ENCODE results near the gene GREB1L.
"Not testable (repeated sequence)": the region's sequence is repeated elsewhere in the genome, so short reads cannot be mapped to it uniquely, and the experiment has no call there.

Gene GREB1L

DNA sequence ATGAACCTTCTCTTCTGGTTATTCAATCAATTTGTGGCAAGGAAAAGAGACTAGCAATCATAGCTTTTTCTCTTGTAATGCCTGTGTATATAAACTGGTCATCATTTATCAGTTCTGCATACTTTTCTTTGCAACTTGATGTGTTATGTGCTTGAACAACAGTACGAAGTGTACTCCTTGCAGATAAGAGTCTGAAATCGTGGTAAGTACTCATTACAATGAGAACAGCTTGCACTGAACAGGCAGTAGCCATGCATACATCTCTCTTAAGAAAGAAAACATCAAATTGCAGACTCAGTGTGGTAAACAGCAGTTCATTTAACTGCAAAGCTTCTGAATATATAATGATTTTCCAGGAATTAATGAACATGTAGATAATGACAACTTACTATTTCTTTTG is 64.3 kb downstream of the GREB1L start:
- no peak for DNase-seq (ENCODE audit: insufficient read length, low spot score)
- TF ChIP-seq POLR2A (IDR thresholded peaks at IDR 0.05; ENCODE audit: low read depth, low read length): no peak
- no peak for FAIRE-seq

GRCh38 chr18:21307578-21307977 is 65.5 kb downstream of the GREB1L start:
- DNase-seq (ENCODE audit: insufficient read length, low spot score): no peak
- TF ChIP-seq POLR2A (IDR thresholded peaks at IDR 0.05; ENCODE audit: low read depth, low read length): no peak
- FAIRE-seq: no peak

DNA sequence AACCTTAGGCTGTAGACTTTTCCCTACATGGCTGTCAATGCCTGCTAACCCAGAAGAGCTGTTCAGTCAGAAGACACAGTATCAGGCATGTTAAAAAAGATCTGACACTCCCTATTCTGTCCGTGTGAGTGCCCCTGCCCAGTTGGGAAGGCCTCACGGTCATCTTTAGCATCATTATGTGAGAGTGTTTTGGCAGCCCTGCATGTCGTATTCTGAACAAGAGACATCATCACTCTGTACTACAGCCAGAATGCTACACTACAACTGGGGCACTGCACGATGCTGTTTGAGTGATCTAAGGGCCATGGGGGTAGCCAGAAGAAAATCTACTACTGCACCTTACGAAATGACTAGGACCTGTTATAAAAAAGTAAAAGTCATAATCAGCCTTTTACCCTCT is 67.2 kb downstream of the GREB1L start:
- FAIRE-seq (no peak), DNase-seq (ENCODE audit: insufficient read length, low spot score) (no peak)
- no peak for TF ChIP-seq POLR2A (IDR thresholded peaks at IDR 0.05; ENCODE audit: low read depth, low read length)

GRCh38 chr18:21311980-21312379 is 69.9 kb downstream of the GREB1L start:
- not testable (repeated sequence) for DNase-seq (ENCODE audit: insufficient read length, low spot score); FAIRE-seq

DNA sequence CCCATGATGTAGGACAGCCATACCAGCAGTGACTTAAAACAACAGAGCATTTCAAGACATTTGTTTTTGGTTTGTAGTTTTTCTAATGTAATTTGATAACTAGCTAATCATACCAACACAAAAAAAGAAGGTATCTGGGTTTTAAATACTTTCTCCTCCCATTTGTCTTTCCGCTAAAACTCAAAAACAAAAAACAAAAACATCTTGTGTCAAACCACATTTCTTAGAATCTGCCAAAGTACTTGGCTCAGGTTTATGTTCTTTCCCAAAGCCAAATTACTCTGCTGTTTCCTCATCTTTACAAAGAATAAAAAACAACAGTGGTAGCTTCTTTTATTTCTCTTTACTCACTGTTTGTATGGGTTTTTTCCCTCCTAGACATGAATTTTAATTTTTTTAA is 71.5 kb downstream of the GREB1L start:
- no peak for DNase-seq (ENCODE audit: insufficient read length, low spot score)
- TF ChIP-seq POLR2A (IDR thresholded peaks at IDR 0.05; ENCODE audit: low read depth, low read length): no peak
- FAIRE-seq: peak; percentile 36

DNA sequence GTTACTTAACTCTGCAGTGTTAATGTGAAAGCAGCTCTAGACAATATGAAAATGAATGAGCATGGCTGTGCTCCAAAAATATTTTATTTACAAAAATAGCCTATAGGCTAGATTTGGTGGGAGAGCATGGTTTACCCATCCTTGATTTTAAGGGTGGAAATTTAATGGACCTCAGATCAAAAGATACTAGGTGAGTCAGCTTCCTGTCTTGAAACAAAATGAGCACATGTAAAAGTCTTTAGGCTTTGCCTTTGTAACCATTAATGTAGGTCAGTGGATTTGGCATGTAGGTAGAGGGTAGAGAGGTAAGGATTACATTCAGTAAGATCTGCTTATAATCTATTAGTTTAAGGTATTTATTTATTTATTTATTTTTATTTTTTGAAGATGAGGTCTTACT is 72.7 kb downstream of the GREB1L start:
- DNase-seq (ENCODE audit: insufficient read length, low spot score): no peak
- no peak for FAIRE-seq
- no peak for TF ChIP-seq POLR2A (IDR thresholded peaks at IDR 0.05; ENCODE audit: low read depth, low read length)

GRCh38 chr18:21315126-21315525 is 73.1 kb downstream of the GREB1L start:
- DNase-seq (ENCODE audit: insufficient read length, low spot score); FAIRE-seq: not testable (repeated sequence)

DNA sequence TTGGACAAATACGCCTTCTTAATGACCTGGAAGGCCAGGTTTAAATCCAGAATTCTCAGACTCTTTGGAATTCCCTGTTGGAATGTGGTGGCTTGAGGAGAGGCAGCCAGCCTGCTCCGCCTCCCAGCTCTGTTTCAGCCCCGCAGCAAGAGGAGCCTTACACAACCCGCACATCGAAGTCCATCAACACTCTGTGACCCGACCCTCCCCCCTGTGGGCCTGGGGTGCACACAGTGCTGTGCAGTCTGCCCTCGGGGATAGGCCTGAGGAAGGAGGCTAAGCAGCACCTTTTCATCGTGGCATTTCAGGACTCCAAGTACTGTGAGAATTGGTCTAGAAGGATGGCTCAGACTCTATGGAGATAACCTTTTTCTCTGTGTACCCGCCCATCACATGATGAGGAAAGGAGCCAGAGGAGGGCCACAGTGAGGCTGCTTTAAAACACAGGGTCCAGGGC is 73.7 kb downstream of the GREB1L start:
- no peak for DNase-seq (ENCODE audit: insufficient read length, low spot score)
- no peak for TF ChIP-seq POLR2A (IDR thresholded peaks at IDR 0.05; ENCODE audit: low read depth, low read length)
- FAIRE-seq: no peak

DNA sequence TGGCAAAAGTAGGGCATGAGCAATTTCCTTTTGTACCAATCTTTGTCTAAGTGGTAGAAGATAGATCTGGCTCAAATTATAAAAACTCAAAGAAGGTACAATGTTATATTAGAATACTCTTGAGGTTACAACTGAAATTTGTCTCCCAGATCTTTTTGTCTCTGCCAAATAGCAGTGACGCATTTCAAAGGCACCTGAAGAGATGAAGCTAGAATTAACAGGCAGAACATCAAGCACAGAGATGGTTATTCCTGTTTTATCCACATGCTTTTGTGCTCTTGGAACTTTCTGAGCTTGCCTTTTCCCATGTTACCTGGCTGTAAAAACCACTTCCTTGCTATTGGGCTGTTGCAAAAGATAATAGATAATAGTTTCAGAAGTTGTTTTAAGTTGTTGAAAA is 74.3 kb downstream of the GREB1L start:
- DNase-seq (ENCODE audit: insufficient read length, low spot score) (no peak), FAIRE-seq (no peak)
- TF ChIP-seq POLR2A (IDR thresholded peaks at IDR 0.05; ENCODE audit: low read depth, low read length): no peak

GRCh38 chr18:21321711-21322110 is 79.7 kb downstream of the GREB1L start:
- TF ChIP-seq POLR2A (IDR thresholded peaks at IDR 0.05; ENCODE audit: low read depth, low read length): no peak
- DNase-seq (ENCODE audit: insufficient read length, low spot score) (no peak), FAIRE-seq (no peak)

DNA sequence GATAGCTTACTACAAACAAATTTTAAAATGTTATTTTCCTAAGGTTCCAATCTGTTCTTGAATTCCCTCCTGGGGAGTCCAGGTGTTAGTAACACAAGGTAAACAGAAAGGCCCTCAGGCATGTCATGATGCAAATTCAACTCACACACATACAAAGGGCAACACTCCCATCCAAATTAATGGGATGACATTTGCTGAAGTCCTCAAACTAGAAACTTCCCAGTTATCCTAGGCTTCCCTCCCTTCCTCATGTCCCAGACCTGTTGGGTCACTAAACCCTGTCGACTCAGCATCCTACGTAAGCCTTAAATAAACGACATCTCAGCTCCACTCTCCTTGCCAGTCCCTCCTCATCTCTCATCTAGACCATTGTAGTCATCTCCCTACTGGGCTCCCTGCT is 85.1 kb downstream of the GREB1L start:
- TF ChIP-seq POLR2A (IDR thresholded peaks at IDR 0.05; ENCODE audit: low read depth, low read length): no peak
- FAIRE-seq: no peak
- no peak for DNase-seq (ENCODE audit: insufficient read length, low spot score)

DNA sequence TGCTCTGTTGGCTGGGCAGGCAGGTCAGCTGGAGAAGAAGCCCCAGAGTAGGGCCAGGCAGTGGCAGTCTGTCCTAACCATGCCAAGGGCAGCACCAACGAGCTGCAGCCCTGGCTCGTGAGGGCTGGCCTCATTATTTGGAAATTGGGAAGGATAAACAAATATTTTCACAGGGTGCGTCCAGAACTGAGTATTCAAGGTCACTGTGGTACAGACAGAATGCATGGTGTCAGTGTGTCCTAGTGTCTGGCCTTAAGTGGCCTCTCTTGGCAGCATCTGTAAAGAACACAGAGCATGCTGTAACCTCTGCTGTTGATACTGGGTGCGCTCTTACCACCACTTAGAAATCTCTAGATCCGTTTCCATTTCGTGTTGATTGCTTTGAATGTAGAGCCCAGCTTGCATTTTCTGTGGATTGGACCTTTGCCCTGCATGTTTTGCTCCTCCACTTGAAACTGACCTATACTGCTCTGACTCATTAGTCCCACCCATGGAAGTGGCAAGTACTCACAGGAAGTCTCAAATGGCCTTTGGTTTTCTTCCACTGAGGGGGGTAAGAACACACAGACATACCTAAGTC is 88.2 kb downstream of the GREB1L start:
- peak; percentile 96 for FAIRE-seq
- TF ChIP-seq POLR2A (IDR thresholded peaks at IDR 0.05; ENCODE audit: low read depth, low read length): no peak
- peak; percentile 33 for DNase-seq (ENCODE audit: insufficient read length, low spot score)

DNA sequence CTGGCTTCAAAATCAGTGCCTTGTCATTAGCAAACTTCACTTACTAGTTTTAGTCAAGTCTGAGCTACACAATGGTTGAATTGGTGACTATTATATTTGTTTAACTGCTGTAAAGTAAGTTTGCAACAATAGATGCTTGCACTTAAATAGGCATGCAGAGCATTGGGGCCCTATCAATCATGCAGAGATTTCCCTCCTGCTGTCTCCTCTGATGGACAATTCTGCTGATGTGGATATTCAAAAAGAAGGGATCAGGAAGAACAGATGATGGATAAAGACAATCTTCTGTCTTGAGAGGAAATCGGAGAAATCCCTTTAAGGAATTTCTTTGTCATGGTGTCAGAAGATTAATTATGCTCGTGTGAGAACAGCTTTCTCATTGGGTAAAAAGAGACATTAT is 89.0 kb downstream of the GREB1L start:
- TF ChIP-seq POLR2A (IDR thresholded peaks at IDR 0.05; ENCODE audit: low read depth, low read length): no peak
- DNase-seq (ENCODE audit: insufficient read length, low spot score) (no peak), FAIRE-seq (no peak)

DNA sequence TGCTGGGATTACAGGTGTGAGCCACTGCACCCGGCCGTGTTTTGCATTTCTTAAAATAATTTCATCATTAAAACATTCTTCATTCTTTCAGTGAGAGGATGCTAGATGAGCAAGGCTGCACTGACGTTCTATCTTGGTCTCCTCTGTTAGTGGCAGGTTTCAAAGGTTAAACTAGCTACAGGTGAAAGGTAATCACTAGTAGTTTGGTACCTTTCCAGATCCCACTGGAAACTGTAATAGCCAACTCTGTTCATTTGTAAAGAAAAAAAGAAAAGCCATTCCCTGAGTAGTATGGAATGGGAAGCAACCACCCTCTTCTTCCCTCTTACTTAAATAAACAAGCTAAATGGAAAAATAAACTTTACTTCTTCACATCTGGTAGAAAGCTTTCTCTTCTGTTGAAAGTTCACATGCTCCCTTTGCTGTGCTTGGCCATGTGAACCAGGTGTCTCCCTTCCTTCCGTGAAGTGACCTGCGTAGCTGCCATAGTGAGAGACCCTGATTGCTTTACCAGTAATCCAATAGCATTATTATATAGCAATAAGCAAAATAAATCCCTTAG is 94.0 kb downstream of the GREB1L start:
- no peak for TF ChIP-seq POLR2A (IDR thresholded peaks at IDR 0.05; ENCODE audit: low read depth, low read length)
- FAIRE-seq (no peak), DNase-seq (ENCODE audit: insufficient read length, low spot score) (no peak)

DNA sequence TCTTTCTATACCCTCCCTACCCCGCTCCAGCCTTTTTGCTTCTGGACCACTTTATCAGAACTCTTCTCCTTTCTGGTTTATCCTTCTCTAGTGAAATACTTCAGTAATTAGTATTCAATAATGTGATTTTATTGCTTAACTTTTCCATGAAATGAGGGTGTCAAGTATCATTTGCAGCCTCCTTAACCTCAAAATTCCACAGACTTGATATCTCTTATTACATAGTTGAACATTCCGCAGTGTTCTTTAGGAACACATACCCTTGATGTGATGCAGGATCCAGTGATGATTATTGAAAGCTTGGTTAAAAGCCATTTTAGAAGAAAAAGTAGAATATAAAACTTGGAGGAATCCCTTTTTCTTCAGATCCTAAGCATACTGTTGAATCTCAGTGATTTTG is 94.8 kb downstream of the GREB1L start:
- TF ChIP-seq POLR2A (IDR thresholded peaks at IDR 0.05; ENCODE audit: low read depth, low read length): no peak
- DNase-seq (ENCODE audit: insufficient read length, low spot score) (no peak), FAIRE-seq (no peak)

DNA sequence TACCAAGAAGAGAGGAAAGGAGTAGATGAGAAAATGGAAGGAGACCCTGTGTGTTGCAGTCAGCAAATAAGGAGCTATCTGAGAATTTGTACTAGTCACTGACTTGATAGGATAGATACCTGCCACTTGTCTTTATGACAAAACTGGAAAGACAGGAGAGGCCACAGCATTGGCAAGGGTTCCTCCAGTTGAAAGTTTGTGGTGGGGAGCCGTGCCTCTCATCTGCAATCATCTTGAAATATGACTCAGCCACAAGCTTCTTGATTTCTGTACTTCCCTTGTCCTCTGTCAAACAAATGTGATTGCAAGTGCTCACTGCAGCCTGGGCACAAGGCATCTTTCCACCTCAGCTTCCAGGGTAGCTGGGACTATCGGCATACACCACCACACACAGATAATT is 99.1 kb downstream of the GREB1L start:
- FAIRE-seq (peak; percentile 15), DNase-seq (ENCODE audit: insufficient read length, low spot score) (no peak)
- no peak for TF ChIP-seq POLR2A (IDR thresholded peaks at IDR 0.05; ENCODE audit: low read depth, low read length)
